ENCODE measurements around the gene TDRD6.
"Not testable (repeated sequence)": the region's sequence is repeated elsewhere in the genome, so short reads cannot be mapped to it uniquely, and the experiment has no call there.

The TDRD6 gene, protein sequence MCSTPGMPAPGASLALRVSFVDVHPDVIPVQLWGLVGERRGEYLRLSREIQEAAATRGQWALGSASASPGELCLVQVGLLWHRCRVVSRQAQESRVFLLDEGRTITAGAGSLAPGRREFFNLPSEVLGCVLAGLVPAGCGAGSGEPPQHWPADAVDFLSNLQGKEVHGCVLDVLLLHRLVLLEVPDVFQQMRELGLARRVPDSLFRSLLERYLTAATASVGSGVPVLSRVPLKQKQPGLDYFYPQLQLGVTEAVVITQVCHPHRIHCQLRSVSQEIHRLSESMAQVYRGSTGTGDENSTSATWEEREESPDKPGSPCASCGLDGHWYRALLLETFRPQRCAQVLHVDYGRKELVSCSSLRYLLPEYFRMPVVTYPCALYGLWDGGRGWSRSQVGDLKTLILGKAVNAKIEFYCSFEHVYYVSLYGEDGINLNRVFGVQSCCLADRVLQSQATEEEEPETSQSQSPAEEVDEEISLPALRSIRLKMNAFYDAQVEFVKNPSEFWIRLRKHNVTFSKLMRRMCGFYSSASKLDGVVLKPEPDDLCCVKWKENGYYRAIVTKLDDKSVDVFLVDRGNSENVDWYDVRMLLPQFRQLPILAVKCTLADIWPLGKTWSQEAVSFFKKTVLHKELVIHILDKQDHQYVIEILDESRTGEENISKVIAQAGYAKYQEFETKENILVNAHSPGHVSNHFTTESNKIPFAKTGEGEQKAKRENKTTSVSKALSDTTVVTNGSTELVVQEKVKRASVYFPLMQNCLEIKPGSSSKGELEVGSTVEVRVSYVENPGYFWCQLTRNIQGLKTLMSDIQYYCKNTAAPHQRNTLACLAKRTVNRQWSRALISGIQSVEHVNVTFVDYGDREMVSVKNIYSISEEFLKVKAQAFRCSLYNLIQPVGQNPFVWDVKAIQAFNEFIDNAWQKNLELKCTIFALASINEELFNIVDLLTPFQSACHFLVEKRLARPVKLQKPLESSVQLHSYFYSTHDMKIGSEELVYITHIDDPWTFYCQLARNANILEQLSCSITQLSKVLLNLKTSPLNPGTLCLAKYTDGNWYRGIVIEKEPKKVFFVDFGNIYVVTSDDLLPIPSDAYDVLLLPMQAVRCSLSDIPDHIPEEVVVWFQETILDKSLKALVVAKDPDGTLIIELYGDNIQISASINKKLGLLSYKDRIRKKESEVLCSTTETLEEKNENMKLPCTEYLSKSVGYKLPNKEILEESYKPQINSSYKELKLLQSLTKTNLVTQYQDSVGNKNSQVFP (N-terminal part only)

DNA sequence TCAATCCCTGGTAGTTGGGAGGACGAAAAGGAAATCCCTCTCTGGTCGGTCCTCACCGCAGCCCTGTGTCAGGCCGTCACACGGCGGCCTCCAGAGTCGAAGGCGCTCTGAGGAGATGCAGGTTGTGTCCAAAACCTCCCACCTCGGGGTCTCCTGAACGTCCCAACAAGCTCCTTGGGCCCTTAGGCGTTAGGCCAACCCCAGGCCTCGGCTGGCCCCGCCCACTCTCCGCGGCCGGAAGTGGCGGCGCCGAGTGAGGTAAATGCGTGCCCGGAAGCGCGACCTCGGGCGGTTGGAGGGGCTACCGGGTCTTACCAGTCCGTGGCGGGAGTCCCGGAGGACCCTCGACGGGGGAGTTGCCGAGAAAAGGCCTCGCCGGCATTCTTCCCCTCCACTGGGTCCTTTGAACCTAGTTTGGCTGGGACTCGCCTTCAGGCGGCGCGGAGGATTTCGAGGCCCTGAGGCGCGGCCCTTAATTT is at the start of gene TDRD6:
TSS of gene TDRD6 (plus strand) at position 267 of the 479 bp plus-strand sequence. CDS start 244 bp downstream, outside the sequence.
- no peak for DNase-seq (ENCODE audit: low read depth)

GRCh38 chr6:46637933-46638332 is 49.8 kb upstream of the TDRD6 start:
- no peak for DNase-seq (ENCODE audit: low read depth)

GRCh38 chr6:46638650-46639049 is 49.0 kb upstream of the TDRD6 start:
- DNase-seq (ENCODE audit: low read depth): no peak

GRCh38 chr6:46642928-46643751 is 44.5 kb upstream of the TDRD6 start:
- no peak for DNase-seq (ENCODE audit: low read depth)

GRCh38 chr6:46645265-46645664 is 42.4 kb upstream of the TDRD6 start:
- no peak for DNase-seq (ENCODE audit: low read depth)

- not testable (repeated sequence) for DNase-seq (ENCODE audit: low read depth)
These were observed 39.6 kb upstream of the TDRD6 start for GRCh38 chr6:46648108-46648507.

GRCh38 chr6:46648869-46649492 is 38.7 kb upstream of the TDRD6 start:
- no peak for DNase-seq (ENCODE audit: low read depth)

GRCh38 chr6:46651006-46651405 is 36.7 kb upstream of the TDRD6 start:
- DNase-seq (ENCODE audit: low read depth): no peak

- DNase-seq (ENCODE audit: low read depth): no peak
These were observed 35.9 kb upstream of the TDRD6 start for GRCh38 chr6:46651816-46652215.

DNA sequence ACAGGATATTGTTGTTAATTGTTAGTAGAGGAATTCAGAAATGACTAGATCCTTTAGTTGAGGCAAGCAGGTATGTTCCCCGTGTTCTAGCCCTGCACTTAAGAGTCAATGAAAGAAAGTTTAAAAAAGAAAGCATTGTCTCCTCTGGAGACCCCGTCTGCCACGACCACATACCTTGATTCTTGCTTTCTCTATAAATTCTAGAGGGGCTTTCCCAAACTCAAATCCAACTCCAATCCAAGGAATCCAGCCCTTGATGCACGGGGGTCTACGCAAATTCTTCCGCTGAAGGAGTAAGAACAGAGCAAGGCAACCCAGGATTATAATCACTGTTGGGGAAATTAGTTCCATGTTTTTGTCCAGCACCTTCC is 35.5 kb upstream of the TDRD6 start:
- DNase-seq (ENCODE audit: low read depth): no peak

- peak; percentile 68 for DNase-seq (ENCODE audit: low read depth)
These were observed 34.9 kb upstream of the TDRD6 start, which contains the start of the genes CYP39A1 and SLC25A27 for GRCh38 chr6:46652603-46653438. Gene CYP39A1 (minus strand): TSS chr6:46652818. CDS start chr6:46652582, 236 bp downstream. Gene SLC25A27 (plus strand): TSS chr6:46652975. CDS start chr6:46653193, 218 bp downstream.

DNA sequence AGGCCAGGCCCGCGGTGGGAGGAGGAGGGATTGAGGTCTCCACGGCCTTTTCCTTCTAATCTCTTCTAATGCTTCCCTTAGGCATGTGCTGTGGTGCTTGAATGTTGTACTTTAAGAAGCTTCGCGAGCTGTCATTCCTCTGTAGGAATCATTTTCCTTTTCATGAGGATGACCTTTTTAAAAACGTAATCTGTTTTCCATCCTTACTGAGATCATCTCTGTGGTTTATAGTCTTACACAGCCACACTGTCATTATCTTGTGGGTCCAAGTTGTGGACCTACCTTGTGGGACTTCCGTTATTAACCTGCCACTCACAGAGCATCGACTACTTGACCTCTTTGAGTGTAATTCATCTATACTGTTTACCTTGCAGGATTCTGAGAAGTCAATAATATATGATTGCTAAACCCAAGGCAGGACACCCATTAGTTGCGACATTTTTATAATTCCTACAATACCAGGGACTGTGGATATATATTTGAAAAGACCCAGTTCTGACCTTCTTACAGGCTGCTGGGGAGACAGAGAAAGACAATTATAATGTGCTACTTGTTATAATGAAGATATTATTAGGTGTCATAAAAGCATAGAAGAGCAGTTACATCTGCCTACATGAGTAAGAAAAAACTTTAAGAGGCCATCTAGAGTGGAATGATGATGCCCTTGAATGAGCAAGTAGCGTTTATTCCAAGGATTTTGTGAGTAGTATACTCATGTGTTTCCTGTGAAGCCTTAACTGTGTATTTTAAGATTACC is 34.1 kb upstream of the TDRD6 start:
- DNase-seq (ENCODE audit: low read depth): no peak

GRCh38 chr6:46655803-46656202 is 31.9 kb upstream of the TDRD6 start:
- DNase-seq (ENCODE audit: low read depth): no peak

GRCh38 chr6:46657642-46658041 is 30.0 kb upstream of the TDRD6 start:
- no peak for DNase-seq (ENCODE audit: low read depth)

GRCh38 chr6:46661483-46661882 is 26.2 kb upstream of the TDRD6 start:
- no peak for DNase-seq (ENCODE audit: low read depth)

DNA sequence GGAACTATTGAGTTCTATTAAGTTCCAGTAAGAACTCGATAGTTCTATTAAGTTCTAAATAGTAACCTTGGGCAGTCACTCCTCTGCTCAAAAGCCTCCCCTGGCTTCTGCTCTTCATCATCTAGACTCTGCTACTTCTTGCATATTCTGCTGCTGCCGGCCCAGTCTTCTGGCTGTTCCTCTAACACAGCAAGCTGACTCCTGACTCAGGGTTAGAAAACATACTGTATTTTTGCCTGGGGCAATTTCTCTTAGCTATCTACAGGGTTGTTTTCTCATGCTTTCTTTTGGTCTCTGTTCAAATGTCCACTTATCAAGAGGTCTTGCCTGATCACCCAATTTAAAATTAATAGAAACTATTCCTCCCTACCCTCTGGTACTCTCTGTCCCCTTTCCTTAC is 20.3 kb upstream of the TDRD6 start:
- DNase-seq (ENCODE audit: low read depth): no peak

- no peak for DNase-seq (ENCODE audit: low read depth)
These were observed 13.3 kb upstream of the TDRD6 start for GRCh38 chr6:46674410-46674809.

- DNase-seq (ENCODE audit: low read depth): no peak
These were observed 10.9 kb upstream of the TDRD6 start for GRCh38 chr6:46676604-46677313.
